Neuronal stem cell (in vitro differentiated cells): Measurements from ENCODE around the gene RUNX1.

Source experiments
- DNase-seq: peaks from one replicate; pipeline ENCODE4 v3.0.0-alpha.2; 2013; ENCODE audit warnings: low spot score
- H2AFZ ChIP-seq: one replicate; pipeline ENCODE4 v1.6.1; 2013; ENCODE audit warnings: mild to moderate bottlenecking, low read length, inconsistent platforms
- H2AK5ac ChIP-seq: 2 replicates; pipeline ENCODE4 v1.6.1; 2013; ENCODE audit warnings: low read depth, mild to moderate bottlenecking, inconsistent platforms, low read length, moderate library complexity, mixed read lengths
- H2BK120ac ChIP-seq: 2 replicates; pipeline ENCODE4 v1.6.1; 2013; ENCODE audit warnings: low read depth, mild to moderate bottlenecking, inconsistent platforms, low read length, moderate library complexity, mixed read lengths
- H2BK12ac ChIP-seq: one replicate; pipeline ENCODE4 v1.6.1; 2013; ENCODE audit warnings: low read length, inconsistent platforms
- H2BK15ac ChIP-seq: 2 replicates; pipeline ENCODE4 v1.6.1; 2013; ENCODE audit warnings: mild to moderate bottlenecking, low read length, inconsistent platforms, mixed read lengths
- H2BK5ac ChIP-seq: one replicate; pipeline ENCODE4 v1.6.1; 2013; ENCODE audit warnings: inconsistent platforms, mild to moderate bottlenecking, low read length, moderate library complexity
- H3K14ac ChIP-seq: one replicate; pipeline ENCODE4 v1.6.1; 2013; ENCODE audit warnings: low read length, inconsistent platforms
- H3K18ac ChIP-seq: 2 replicates; pipeline ENCODE4 v1.6.1; 2013; ENCODE audit warnings: low read length, inconsistent platforms
- H3K23ac ChIP-seq: 2 replicates; pipeline ENCODE4 v1.6.1; 2013; ENCODE audit warnings: low read depth, mild to moderate bottlenecking, mixed read lengths, low read length, inconsistent platforms; ENCODE audit not compliant: poor library complexity
- H3K27ac ChIP-seq: replicated peaks from 3 replicates; pipeline ENCODE4 v1.5.1; 2013; ENCODE audit warnings: low read length, inconsistent platforms
- H3K27me3 ChIP-seq, 3 experiments: 2 replicates each; pipeline ENCODE4 v1.6.1; 2013; ENCODE audit warnings: low read length in 3 of 3, mild to moderate bottlenecking in 2 of 3, inconsistent platforms in 1 of 3, low read depth in 1 of 3, mixed read lengths in 1 of 3, moderate library complexity in 1 of 3; ENCODE audit not compliant: control insufficient read depth in 3 of 3, insufficient read depth in 3 of 3
- H3K36me3 ChIP-seq, 2 donors: replicated peaks in 1 of 2; 2 replicates each; pipeline ENCODE4 v1.6.1; 2013; ENCODE audit warnings: low read length in 2 of 2; ENCODE audit not compliant: control insufficient read depth in 2 of 2, insufficient read depth in 2 of 2
- H3K4ac ChIP-seq: 2 replicates; pipeline ENCODE4 v1.6.1; 2013; ENCODE audit warnings: inconsistent platforms, mild to moderate bottlenecking, low read length, moderate library complexity
- H3K4me1 ChIP-seq, 2 donors: 1 replicate in 1 of 2; 2 replicates in 1 of 2; pipeline ENCODE4 v1.6.1; 2013; ENCODE audit warnings: low read length in 2 of 2, low read depth in 1 of 2; ENCODE audit not compliant: control insufficient read depth in 2 of 2, insufficient read depth in 1 of 2
- H3K4me2 ChIP-seq: one replicate; pipeline ENCODE4 v1.6.1; 2013; ENCODE audit warnings: mild to moderate bottlenecking, low read length, inconsistent platforms; ENCODE audit not compliant: insufficient read depth, poor library complexity, severe bottlenecking
- H3K4me3 ChIP-seq, 2 donors: 2 replicates each; pipeline ENCODE4 v1.5.1; 2013; ENCODE audit warnings: low read length in 2 of 2, mild to moderate bottlenecking in 2 of 2, inconsistent platforms in 1 of 2, moderate library complexity in 1 of 2
- H3K79me1 ChIP-seq: one replicate; pipeline ENCODE4 v1.6.1; 2013; ENCODE audit warnings: low read depth, mild to moderate bottlenecking, inconsistent platforms, low read length, moderate library complexity
- H3K9ac ChIP-seq: one replicate; pipeline ENCODE4 v1.6.1; 2013; ENCODE audit warnings: mild to moderate bottlenecking, low read depth, low read length, inconsistent platforms; ENCODE audit not compliant: poor library complexity
- H3K9me3 ChIP-seq, 2 donors: replicated peaks in 1 of 2; 2 replicates each; pipeline versions ENCODE3 to v1.6.1; 2013; ENCODE audit warnings: low read length in 2 of 2, mild to moderate bottlenecking in 2 of 2, inconsistent platforms in 1 of 2, low read depth in 1 of 2, mixed read lengths in 1 of 2, moderate library complexity in 1 of 2; ENCODE audit not compliant: control insufficient read depth in 2 of 2, insufficient read depth in 1 of 2
- H4K8ac ChIP-seq: one replicate; pipeline ENCODE4 v1.6.1; 2013; ENCODE audit warnings: low read depth, mild to moderate bottlenecking, inconsistent platforms, low read length, moderate library complexity
- H4K91ac ChIP-seq: one replicate; pipeline ENCODE4 v1.6.1; 2013; ENCODE audit warnings: low read length, low read depth, mild to moderate bottlenecking, inconsistent platforms; ENCODE audit not compliant: poor library complexity
- WGBS, 2 donors: extraction: QIAGEN DNeasy Blood & Tissue Kit; methylation state at CpG; one replicate each; pipeline ENCODE4 v1.1.7; 2013; ENCODE audit warnings: missing lambda C conversion rate in 2 of 2, mixed read lengths in 1 of 2; ENCODE audit not compliant: insufficient read length in 2 of 2, insufficient replicate concordance in 1 of 2; ENCODE audit errors: extremely low coverage in 2 of 2; 5-methylcytosine and 5-hydroxymethylcytosine counted together

The RUNX1 gene

DNA sequence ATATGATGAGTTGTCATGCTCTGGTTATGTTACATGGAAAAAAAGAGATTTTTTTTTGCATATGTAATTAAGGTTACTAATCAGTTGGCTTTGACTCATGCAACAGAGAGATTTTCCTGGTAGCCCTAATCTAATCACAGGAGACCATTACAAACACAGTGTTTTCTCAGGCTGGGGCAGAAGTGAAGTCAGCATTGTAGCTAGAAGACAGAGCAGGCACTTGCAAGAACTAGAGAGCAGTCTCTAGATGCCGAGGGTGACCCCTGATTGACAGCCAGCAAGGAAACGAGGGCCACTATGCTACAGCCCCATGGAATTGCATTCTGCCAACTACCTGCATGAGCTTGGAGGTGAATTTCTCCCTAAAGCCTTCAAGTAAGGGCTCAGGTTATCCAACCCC is 151.3 kb downstream of the RUNX1 start:
- Histone ChIP-seq H2AK5ac (no peak overlapping the region), H2AFZ (no peak overlapping the region), H3K4ac (no peak overlapping the region), H3K9ac (no peak overlapping the region), H3K36me3 (no peaks in the 10 kb centered on the region), H3K79me1 (no peaks in the 10 kb centered on the region), H3K27ac (no peak overlapping the region), H2BK5ac (no peak overlapping the region), H4K91ac (no peak overlapping the region), H2BK120ac (no peak overlapping the region), H3K4me3 (no peak overlapping the region), H2BK12ac (no peak overlapping the region), H3K23ac (no peak overlapping the region), H3K9me3 (peaks cover 0 to 1% of the 10 kb centered on the region in 2 donors), H3K4me1 (no peaks in the 10 kb centered on the region), H2BK15ac (no peak overlapping the region), H3K14ac (no peak overlapping the region), H4K8ac (no peak overlapping the region), H3K18ac (no peak overlapping the region), H3K4me2 (no peak overlapping the region), H3K27me3 (peaks cover 0 to 14% (median 4%) of the 10 kb centered on the region in 3 experiments)
- no CpG with 5 or more reads among the region's 2 CpGs for WGBS, 2 donors
- no peak for DNase-seq

DNA sequence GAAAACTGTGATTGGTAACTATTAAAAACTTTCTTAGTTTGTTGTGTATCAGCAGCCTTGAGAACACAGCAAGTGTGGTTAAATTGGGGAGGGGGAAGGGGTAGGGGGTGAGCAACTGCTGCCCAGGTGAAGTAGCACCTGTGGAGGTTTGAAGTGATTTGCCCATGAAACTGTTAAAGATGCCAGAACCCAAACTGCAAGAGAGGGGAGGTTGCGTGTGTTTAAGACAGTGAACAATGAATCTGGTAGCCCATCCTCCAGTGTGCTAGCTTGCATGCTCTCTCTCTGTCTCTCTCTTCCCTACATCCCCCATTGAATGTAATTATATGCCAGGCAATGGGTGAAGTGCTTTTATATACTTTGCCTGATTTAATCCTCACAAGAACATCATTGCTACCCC is 154.7 kb downstream of the RUNX1 start:
- Histone ChIP-seq H2BK5ac (no peak overlapping the region), H3K4me2 (no peak overlapping the region), H2BK120ac (no peak overlapping the region), H3K27ac (no peak overlapping the region), H2BK12ac (no peak overlapping the region), H3K4ac (no peak overlapping the region), H3K4me1 (no peaks in the 10 kb centered on the region), H4K91ac (no peak overlapping the region), H3K79me1 (no peaks in the 10 kb centered on the region), H3K36me3 (no peaks in the 10 kb centered on the region), H3K27me3 (peaks cover 3 to 48% (median 28%) of the 10 kb centered on the region in 3 experiments), H3K4me3 (no peak overlapping the region), H3K18ac (no peak overlapping the region), H3K9ac (no peak overlapping the region), H4K8ac (no peak overlapping the region), H2BK15ac (no peak overlapping the region), H3K9me3 (peaks cover 0 to 1% of the 10 kb centered on the region in 2 donors), H3K23ac (no peak overlapping the region), H2AFZ (no peak overlapping the region), H2AK5ac (no peak overlapping the region), H3K14ac (no peak overlapping the region)
- no peak for DNase-seq
- whole genome bisulfite sequencing, 2 donors: no CpG with 5 or more reads among the region's 1 CpG

DNA sequence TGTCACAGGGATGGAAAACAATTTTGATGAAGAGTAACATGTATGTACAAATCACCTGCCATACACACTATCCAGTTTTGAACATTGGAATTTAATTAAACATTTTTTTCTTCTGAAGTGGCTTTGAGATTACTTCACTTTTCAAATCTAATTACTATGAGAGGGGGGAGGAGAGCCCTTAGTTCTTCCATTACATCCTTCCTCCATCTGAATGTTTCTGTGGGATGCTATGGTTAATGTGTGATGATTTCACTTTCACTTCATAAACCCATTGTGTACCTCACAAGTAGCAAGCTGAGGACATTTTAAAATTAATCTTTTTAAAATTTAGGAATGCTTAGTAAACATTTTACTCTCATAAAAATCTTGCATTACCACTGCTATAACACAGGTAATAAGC is 156.9 kb downstream of the RUNX1 start:
- Histone ChIP-seq H2BK12ac (no peak overlapping the region), H2BK5ac (no peak overlapping the region), H3K4ac (no peak overlapping the region), H3K79me1 (no peaks in the 10 kb centered on the region), H2BK120ac (no peak overlapping the region), H3K23ac (no peak overlapping the region), H2AFZ (no peak overlapping the region), H3K9me3 (peaks cover 0 to 1% of the 10 kb centered on the region in 2 donors), H3K27ac (no peak overlapping the region), H3K4me1 (peaks cover 2 to 3% of the 10 kb centered on the region in 2 donors), H3K36me3 (no peaks in the 10 kb centered on the region), H3K27me3 (peaks cover 3 to 69% (median 44%) of the 10 kb centered on the region in 3 experiments), H3K14ac (no peak overlapping the region), H2BK15ac (no peak overlapping the region), H3K4me2 (no peak overlapping the region), H4K8ac (no peak overlapping the region), H4K91ac (no peak overlapping the region), H3K4me3 (no peak overlapping the region), H3K9ac (no peak overlapping the region), H3K18ac (no peak overlapping the region), H2AK5ac (no peak overlapping the region)
- DNase-seq: no peak

DNA sequence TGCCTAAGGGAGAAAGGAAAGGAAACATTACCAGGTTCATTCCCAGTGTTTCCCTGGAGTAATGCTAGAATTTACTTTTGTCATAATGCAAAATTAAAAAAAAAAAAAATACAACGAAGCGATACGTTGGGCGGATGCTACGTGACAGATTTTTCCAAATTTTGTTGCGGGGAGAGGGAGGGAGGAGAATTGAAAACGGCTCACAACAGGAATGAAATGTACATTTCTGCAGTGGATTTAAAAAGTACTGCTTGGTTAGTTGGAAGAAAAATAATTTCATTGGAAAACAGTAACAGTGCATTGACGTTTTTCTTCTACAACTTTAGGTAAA is 157.5 kb downstream of the RUNX1 start:
- H3K4ac ChIP-seq: no peak overlapping the region
- no peak overlapping the region for H3K9ac ChIP-seq
- H3K9me3 ChIP-seq: no peaks in the 10 kb centered on the region
- DNase-seq: no peak
- no peaks in the 10 kb centered on the region for H3K79me1 ChIP-seq
- no peak overlapping the region for H2BK5ac ChIP-seq
- no peak overlapping the region for H3K14ac ChIP-seq
- no peak overlapping the region for H3K23ac ChIP-seq
- peaks cover 7 to 74% (median 50%) of the 10 kb centered on the region in 3 experiments for H3K27me3 ChIP-seq
- H4K91ac ChIP-seq: no peak overlapping the region
- WGBS, 2 donors: no CpG with 5 or more reads among the region's 8 CpGs
- H2AFZ ChIP-seq: no peak overlapping the region
- no peaks in the 10 kb centered on the region for H3K36me3 ChIP-seq
- no peak overlapping the region for H3K27ac ChIP-seq
- H3K4me1 ChIP-seq: peaks cover 2 to 3% of the 10 kb centered on the region in 2 donors
- no peak overlapping the region for H3K4me3 ChIP-seq
- H3K4me2 ChIP-seq: no peak overlapping the region
- H2BK12ac ChIP-seq: no peak overlapping the region
- no peak overlapping the region for H4K8ac ChIP-seq
- H3K18ac ChIP-seq: no peak overlapping the region
- H2BK15ac ChIP-seq: no peak overlapping the region
- no peak overlapping the region for H2BK120ac ChIP-seq
- H2AK5ac ChIP-seq: no peak overlapping the region
